GM23248 (cell line): ENCODE data around the gene OTP. TPM values are rescaled to one million over a fixed set of nuclear protein-coding genes. Genes with fewer than 3 reads are reported as not detected.
"Not testable (repeated sequence)": the region's sequence is repeated elsewhere in the genome, so short reads cannot be mapped to it uniquely, and the experiment has no call there.

ENCODE experiments used
- DNase-seq: peaks from one replicate; pipeline ENCODE4 v3.0.0-alpha.2; 2015
- H2AFZ ChIP-seq: fragments of 200-600 bp; sonication (generic); 2 replicates; pipeline ENCODE4 v1.6.1; 2016; ENCODE audit warnings: antibody characterized with exemption
- H3F3A ChIP-seq: fragments of 200-600 bp; sonication (generic); 2 replicates; pipeline ENCODE4 v1.6.1; 2016; ENCODE audit warnings: mild to moderate bottlenecking, antibody characterized with exemption, mixed run types; ENCODE audit not compliant: insufficient read depth
- H3K27ac ChIP-seq: fragments of 200-600 bp; sonication (generic); 2 replicates; pipeline ENCODE4 v1.5.1; 2016; ENCODE audit warnings: mild to moderate bottlenecking
- H3K27me3 ChIP-seq: fragments of 200-600 bp; sonication (generic); replicated peaks from 2 replicates; pipeline ENCODE4 v1.6.1; 2016; ENCODE audit warnings: mild to moderate bottlenecking; ENCODE audit not compliant: insufficient read depth
- H3K36me3 ChIP-seq: fragments of 200-600 bp; sonication (generic); 2 replicates; pipeline ENCODE4 v1.6.1; 2016; ENCODE audit warnings: low read depth, mild to moderate bottlenecking
- H3K4me1 ChIP-seq: fragments of 200-600 bp; sonication (generic); 2 replicates; pipeline ENCODE4 v1.6.1; 2016; ENCODE audit warnings: mild to moderate bottlenecking; ENCODE audit not compliant: insufficient read depth
- H3K4me2 ChIP-seq: fragments of 200-600 bp; sonication (generic); one replicate; pipeline ENCODE4 v1.6.1; 2016; ENCODE audit warnings: mild to moderate bottlenecking; ENCODE audit not compliant: unreplicated experiment
- H3K4me3 ChIP-seq: fragments of 200-600 bp; sonication (generic); 2 replicates; pipeline ENCODE4 v1.5.1; 2016; ENCODE audit warnings: mild to moderate bottlenecking
- H3K79me2 ChIP-seq: fragments of 200-600 bp; sonication (generic); 2 replicates; pipeline ENCODE4 v1.6.1; 2016; ENCODE audit warnings: mild to moderate bottlenecking; ENCODE audit not compliant: insufficient read depth
- H3K9ac ChIP-seq: fragments of 200-600 bp; sonication (generic); 2 replicates; pipeline ENCODE4 v1.6.1; 2016; ENCODE audit warnings: mild to moderate bottlenecking
- H3K9me2 ChIP-seq: fragments of 200-600 bp; sonication (generic); 2 replicates; pipeline ENCODE4 v1.6.1; 2016; ENCODE audit warnings: mixed run types, mild to moderate bottlenecking, moderate library complexity; ENCODE audit not compliant: insufficient read depth
- H3K9me3 ChIP-seq: fragments of 200-600 bp; sonication (generic); one replicate; pipeline ENCODE4 v1.6.1; 2017; ENCODE audit warnings: low read depth
- H4K20me1 ChIP-seq: fragments of 200-600 bp; sonication (generic); 2 replicates; pipeline ENCODE4 v1.6.0; 2016; ENCODE audit not compliant: insufficient read depth
- EZH2 ChIP-seq: fragments of 200-600 bp; sonication (generic); IDR thresholded peaks from 2 replicates; pipeline ENCODE4 v1.6.1; 2018; ENCODE audit warnings: antibody characterized with exemption, mild to moderate bottlenecking; ENCODE audit not compliant: insufficient read depth, poor library complexity, severe bottlenecking
- EZH2phosphoT487 ChIP-seq: fragments of 200-600 bp; sonication (generic); IDR thresholded peaks from 2 replicates; pipeline ENCODE4 v1.6.1; 2018; ENCODE audit warnings: antibody characterized with exemption, moderate library complexity, mild to moderate bottlenecking, low read depth; ENCODE audit not compliant: insufficient read depth
- WGBS, 2 experiments: methylation state at CpG; one replicate each; pipeline ENCODE4 v1.1.6; 2015 to 2017; ENCODE audit warnings: low lambda C conversion rate in 2 of 2, low coverage in 1 of 2; ENCODE audit errors: missing lambda C conversion rate in 2 of 2; 5-methylcytosine and 5-hydroxymethylcytosine counted together
- in situ Hi-C: fragments of 300-500 bp; cut with MboI; formaldehyde crosslinking; loops from 2 replicates; pipeline ENCODE4 v1.15.0; 2020
- polyA plus RNA-seq: library from polyadenylated mRNA; unstranded; fragments of >200 nt; fragmentation: Nextera tagmentation; extraction: Ambion mirVana; gene quantifications from 2 replicates; pipeline ENCODE4 v1.2.1, GENCODE V29; 2016
- total RNA-seq: library from RNA; depleted of rRNA; stranded (reverse); fragments of >200 nt; shearing (Covaris generic); gene quantifications from 2 replicates; pipeline ENCODE4 v1.2.3, GENCODE V29; 2014

Gene OTP
- total and polyA plus RNA-seq, 2 experiments from 2014 or later, result not detected

- Histone ChIP-seq H3K4me1 (no peaks in the 10 kb centered on the region), H3K27me3 (peaks cover 44% of the 10 kb centered on the region), H3K27ac (no peak overlapping the region), H3K4me3 (no peak overlapping the region), H3K9me2 (no peaks in the 10 kb centered on the region), H3K4me2 (no peak overlapping the region), H3K9ac (no peak overlapping the region), H2AFZ (no peak overlapping the region), H4K20me1 (no peaks in the 10 kb centered on the region), H3K36me3 (no peaks in the 10 kb centered on the region), H3K9me3 (no peaks in the 10 kb centered on the region), H3F3A (no peaks in the 10 kb centered on the region), H3K79me2 (no peaks in the 10 kb centered on the region)
- in situ Hi-C loops, result no loop called here
- 16 to 17% methylated on average over 4 of the region's 4 CpGs for WGBS, 2 experiments
- DNase-seq, result no peak
- TF ChIP-seq EZH2, result no peak
- no peak for TF ChIP-seq EZH2phosphoT487
These were observed 18.1 kb downstream of the OTP start for GRCh38 chr5:77620405-77620804.

DNA sequence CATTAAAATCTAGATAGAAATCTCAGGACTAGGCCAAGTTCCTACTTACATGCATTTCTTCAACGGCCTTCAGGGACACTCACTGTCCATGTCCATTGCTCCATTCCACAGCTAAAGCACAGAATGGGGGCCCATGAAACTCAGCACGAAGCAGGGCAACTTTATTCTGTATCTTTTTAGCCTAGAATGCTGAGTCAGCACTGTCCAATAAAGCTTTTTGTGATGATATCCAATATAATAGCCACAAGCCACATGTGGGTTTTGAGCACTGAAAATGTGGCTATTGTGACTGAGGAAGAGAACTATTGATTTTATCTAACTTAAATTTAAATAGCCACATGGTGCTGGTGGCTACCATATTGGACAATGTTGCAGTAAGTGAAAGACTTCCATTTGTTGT lies 21.6 kb downstream of the OTP start:
- Histone ChIP-seq H3K9me3 (no peaks in the 10 kb centered on the region), H3F3A (no peaks in the 10 kb centered on the region), H3K4me1 (no peaks in the 10 kb centered on the region), H2AFZ (no peak overlapping the region), H4K20me1 (no peaks in the 10 kb centered on the region), H3K4me3 (no peak overlapping the region), H3K4me2 (no peak overlapping the region), H3K79me2 (no peaks in the 10 kb centered on the region), H3K27ac (no peak overlapping the region), H3K9ac (no peak overlapping the region), H3K27me3 (peaks cover 15% of the 10 kb centered on the region), H3K36me3 (no peaks in the 10 kb centered on the region), H3K9me2 (no peaks in the 10 kb centered on the region)
- in situ Hi-C loops, result no loop called here
- WGBS, 2 experiments, result 30 to 34% methylated on average over 2 of the region's 2 CpGs
- no peak for DNase-seq
- TF ChIP-seq EZH2 (no peak), EZH2phosphoT487 (no peak)

- DNase-seq, H2AFZ ChIP-seq, H3K9me3 ChIP-seq, H3K4me3 ChIP-seq, H3K27ac ChIP-seq, H4K20me1 ChIP-seq, H3K4me1 ChIP-seq, H3K4me2 ChIP-seq, in situ Hi-C loops, H3K9ac ChIP-seq, H3K79me2 ChIP-seq, H3K36me3 ChIP-seq, H3K9me2 ChIP-seq, H3F3A ChIP-seq, H3K27me3 ChIP-seq: not testable (repeated sequence)
- WGBS, 2 experiments, result 50 to 75% methylated on average over 4 to 14 of the region's 15 CpGs
These were observed 29.6 kb downstream of the OTP start for GRCh38 chr5:77608927-77609326.

GRCh38 chr5:77607324-77607723 lies 31.2 kb downstream of the OTP start:
- no peaks in the 10 kb centered on the region for H3K9me2 ChIP-seq
- no peaks in the 10 kb centered on the region for H3K9me3 ChIP-seq
- H3K27ac ChIP-seq, result no peak overlapping the region
- H3K4me3 ChIP-seq, result no peak overlapping the region
- H3F3A ChIP-seq, result no peaks in the 10 kb centered on the region
- in situ Hi-C loops, result no loop called here
- H3K36me3 ChIP-seq, result no peaks in the 10 kb centered on the region
- H4K20me1 ChIP-seq, result no peaks in the 10 kb centered on the region
- H3K9ac ChIP-seq, result no peak overlapping the region
- DNase-seq, result no peak
- 4 to 6% methylated on average over 1 of the region's 1 CpG for WGBS, 2 experiments
- 0 out of 2 replicates have a peak, but pooled peaks cover 7% of the 10 kb centered on the region for H3K27me3 ChIP-seq
- no peak overlapping the region for H3K4me2 ChIP-seq
- H3K79me2 ChIP-seq, result no peaks in the 10 kb centered on the region
- no peaks in the 10 kb centered on the region for H3K4me1 ChIP-seq
- TF ChIP-seq EZH2 (no peak), EZH2phosphoT487 (no peak)
- H2AFZ ChIP-seq, result no peak overlapping the region

DNA sequence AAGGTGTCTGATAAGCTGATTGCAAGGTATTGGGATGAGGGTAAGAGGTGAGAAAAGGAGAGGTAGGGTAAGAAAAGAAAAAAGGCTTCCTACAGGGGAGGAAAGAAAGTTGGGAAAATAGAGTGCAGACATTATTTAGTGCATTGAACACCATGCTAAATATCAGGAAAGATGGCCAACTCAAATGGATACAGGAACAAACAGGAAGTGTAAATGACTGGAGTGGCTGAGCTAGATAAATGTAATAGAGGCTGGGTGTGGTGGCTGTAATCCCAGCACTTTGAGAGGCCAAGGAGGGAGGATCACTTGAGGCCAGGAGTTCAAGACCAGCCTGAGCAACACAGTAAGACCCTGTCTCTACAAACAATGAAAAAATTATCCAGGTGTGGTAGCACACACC lies 32.2 kb downstream of the OTP start:
- H3K36me3 ChIP-seq, result no peaks in the 10 kb centered on the region
- no peak for TF ChIP-seq EZH2phosphoT487
- TF ChIP-seq EZH2, result no peak
- DNase-seq, result no peak

More for the DNA sequence above, 32.2 kb downstream of the OTP start:
- no peaks in the 10 kb centered on the region for H3K79me2 ChIP-seq
- in situ Hi-C loops, result no loop called here
- H3K9me3 ChIP-seq, result no peaks in the 10 kb centered on the region
- H3K4me1 ChIP-seq, result no peaks in the 10 kb centered on the region
- H3K27ac ChIP-seq, result no peak overlapping the region
- no peak overlapping the region for H3K4me2 ChIP-seq
- H3K27me3 ChIP-seq, result 0 out of 2 replicates have a peak, but pooled peaks cover 7% of the 10 kb centered on the region
- no peaks in the 10 kb centered on the region for H3F3A ChIP-seq
- no peaks in the 10 kb centered on the region for H3K9me2 ChIP-seq
- H3K4me3 ChIP-seq, result no peak overlapping the region
- no peak overlapping the region for H2AFZ ChIP-seq
- H4K20me1 ChIP-seq, result no peaks in the 10 kb centered on the region
- H3K9ac ChIP-seq, result no peak overlapping the region
